ENCODE data around the gene EVI5. TPM values are rescaled to one million over a fixed set of nuclear protein-coding genes. Genes with fewer than 3 reads are reported as not detected.
A peak's percentile ranks its signal among the peaks of the same experiment; 100 is the strongest.

EVI5 gene
- total and polyA plus RNA-seq, 10 of the 15 experiments (the other 5 are each of a cell fraction or from before 2014, with no cell fraction given): 0.27 to 6.8 (median 1.7) TPM

- POLR2A ChIA-PET: interaction anchor here (0.6 to 8.7 kb wide), 17 partner anchors 11 to 112 kb away, joined by 3 to 77 read pairs (median 5); no protein-coding TSS in a partner anchor
- H3K9me3 ChIP-seq (replicated peaks; ENCODE audit: control insufficient read depth, insufficient read depth, low read length): no peaks in the 10 kb centered on the region
- peak; percentile 63 for ATAC-seq
- in situ Hi-C loops (cut with MboI): no loop called here
- H3K4me3 ChIP-seq: peak overlapping the region; percentile 93
- RAD21 ChIA-PET (ENCODE audit: unreplicated experiment): interaction anchor here (0.7 to 9.0 kb wide), 23 partner anchors 8 to 268 kb away, joined by 3 to 138 read pairs (median 6); no protein-coding TSS in a partner anchor
- peaks cover 0 to 3% of the 10 kb centered on the region in 2 experiments; a peak in 2 of 4 replicates for H3K36me3 ChIP-seq (ENCODE audit: control insufficient read depth in 2 of 2, insufficient read depth in 2 of 2, low read length in 1 of 2)
- H4K20me1 ChIP-seq (ENCODE audit: control insufficient read depth, insufficient read depth): no peaks in the 10 kb centered on the region
- peak overlapping the region; percentile 82 for H2AFZ ChIP-seq (ENCODE audit: control insufficient read depth, low read depth, low read length)
- H3K9ac ChIP-seq (ENCODE audit: control insufficient read depth, insufficient read depth, low read length): peak overlapping the region; percentile 25
- H3K79me2 ChIP-seq (ENCODE audit: control insufficient read depth, insufficient read depth, low read length): no peaks in the 10 kb centered on the region
- SMC1A ChIA-PET (ENCODE audit: uncharacterized antibody, unreplicated experiment): interaction anchor here (0.5 to 8.6 kb wide), 20 partner anchors 11 to 187 kb away, joined by 3 to 100 read pairs (median 5); partner anchors contain the start of gene GLMN
- FAIRE-seq: peak; percentile 49
- no TSS peak for BruUV-seq (replicated peaks)
- peaks cover 6% of the 10 kb centered on the region for H3K4me1 ChIP-seq (ENCODE audit: control insufficient read depth, insufficient read depth, low read length)
- peak overlapping the region; percentile 76 for H3K4me2 ChIP-seq (ENCODE audit: control insufficient read depth, insufficient read depth)
- peak overlapping the region; percentile 77 for H3K27ac ChIP-seq (ENCODE audit: control insufficient read depth, insufficient read depth)
- intact Hi-C loops (cut with micrococcal nuclease; ENCODE audit: unreplicated experiment): loop anchor here (1.0 to 5.0 kb wide), 3 partner anchors 17 to 112 kb away; no protein-coding TSS in a partner anchor
- WGBS (ENCODE audit: insufficient coverage, insufficient replicate concordance, low lambda C conversion rate, missing lambda C conversion rate): 1% methylated on average over 77 of the region's 82 CpGs
- CTCF ChIA-PET: interaction anchor here (0.6 to 10.1 kb wide), 21 partner anchors 9 to 177 kb away, joined by 3 to 60 read pairs (median 4); no protein-coding TSS in a partner anchor
- no peak for DNase-seq (ENCODE audit: low read depth, low spot score)
- no peaks in the 10 kb centered on the region for H3K27me3 ChIP-seq (replicated peaks in 1 of 2; ENCODE audit: control insufficient read depth in 2 of 2, insufficient read depth in 2 of 2, low read length in 1 of 2)
- TF ChIP-seq ZBTB40 (IDR thresholded peaks at IDR 0.05; ENCODE audit: borderline replicate concordance) (no peak), POU2F2 (IDR thresholded peaks at IDR 0.05; ENCODE audit: borderline replicate concordance, low read depth, low read length) (0 out of 3 replicates have a peak, but pooled peaks have one; percentile 14), IKZF1 (conservative IDR thresholded peaks at IDR 0.05) (peak; percentile 91), ZBTB4 (CRISPR knock-in tag; IDR thresholded peaks at IDR 0.05) (no peak), BMI1 (IDR thresholded peaks at IDR 0.05; ENCODE audit: borderline replicate concordance) (no peak), ZBTB11 (CRISPR knock-in tag; IDR thresholded peaks at IDR 0.05) (no peak), RFX5 (IDR thresholded peaks at IDR 0.05; ENCODE audit: low read depth, low read length) (no peak), RCOR1 (conservative IDR thresholded peaks at IDR 0.05; ENCODE audit: low read depth, low read length) (no peak), CREB1 (IDR thresholded peaks at IDR 0.05; ENCODE audit: low read depth) (no peak)
Observed at GRCh38 chr1:92485381-92486250, 299.3 kb downstream of the EVI5 start.
